Esophagus muscularis mucosa (tissue), 4 donors: ENCODE data around the gene TLE4.

Experiments used
- CTCF ChIP-seq, 3 experiments: fragments of 200-600 bp in 2 of 3; fragments of 450-650 bp in 1 of 3; sonication (generic) in 2 of 3; IDR thresholded peaks; one replicate each; pipeline ENCODE4 v1.5.1; 2017 to 2019; ENCODE audit warnings: antibody characterized with exemption in 3 of 3, mild to moderate bottlenecking in 2 of 3, moderate library complexity in 1 of 3
- EP300 ChIP-seq: sonication (generic); formaldehyde crosslinking; IDR thresholded peaks from one replicate; pipeline ENCODE4 v1.6.1; 2017; ENCODE audit warnings: antibody characterized with exemption
- POLR2A ChIP-seq: fragments of 450-650 bp; IDR thresholded peaks from one replicate; pipeline ENCODE4 v1.6.1; 2017; ENCODE audit warnings: antibody characterized with exemption, moderate library complexity, mild to moderate bottlenecking, low read depth
- POLR2AphosphoS5 ChIP-seq, 2 donors: sonication (generic); formaldehyde crosslinking; IDR thresholded peaks; one replicate each; pipeline ENCODE4 v1.6.1; 2017; ENCODE audit warnings: antibody characterized with exemption in 2 of 2

- TF ChIP-seq CTCF (IDR thresholded peaks at IDR 0.05) (no peak), EP300 (no peak), POLR2A (no peak), POLR2AphosphoS5 (IDR thresholded peaks at IDR 0.05) (no peak)
These were observed 16.2 kb upstream of the TLE4 start for GRCh38 chr9:79555474-79556089.
